K562 (cell line): Measurements from ENCODE around the gene TARM1. TPM values are rescaled to one million over a fixed set of nuclear protein-coding genes. Genes with fewer than 3 reads are reported as not detected.

Experiments used
- CBX3 ChIP-seq, 2 experiments: IDR thresholded peaks; 1 replicate in 1 of 2; 2 replicates in 1 of 2; pipeline ENCODE4 v1.6.1; 2012; ENCODE audit warnings: inconsistent platforms in 2 of 2, low read length in 2 of 2, borderline replicate concordance in 1 of 2, control low read depth in 1 of 2
- CHD1 ChIP-seq: fragments of 200-600 bp; sonication (generic); IDR thresholded peaks from one replicate; pipeline ENCODE4 v1.6.1; 2012; ENCODE audit warnings: mild to moderate bottlenecking, moderate library complexity, low read length, inconsistent platforms
- DIDO1 ChIP-seq: fragments of 450-650 bp; IDR thresholded peaks from 2 replicates; pipeline ENCODE4 v1.6.1; 2016; ENCODE audit warnings: low read depth, missing biosample characterization, missing genetic modification characterization
- FOS ChIP-seq: IDR thresholded peaks from 3 replicates; pipeline ENCODE4 v1.6.1; 2011; ENCODE audit not compliant: insufficient read length; ENCODE audit errors: extremely low read depth
- MED1 ChIP-seq: sonication (generic); formaldehyde crosslinking; IDR thresholded peaks from 2 replicates; pipeline ENCODE4 v1.8.1; 2023; ENCODE audit warnings: missing genetic modification reagents, borderline replicate concordance
- MEF2D ChIP-seq: conservative IDR thresholded peaks from 2 replicates; pipeline ENCODE4 v1.6.1; 2016; ENCODE audit warnings: low read depth, missing genetic modification characterization, missing compliant biosample characterization
- MYNN ChIP-seq, 2 experiments: sonication (generic); formaldehyde crosslinking in 1 of 2; IDR thresholded peaks; 2 replicates each; pipeline versions ENCODE4 v1.5.0 to v1.6.1; 2016 to 2020; ENCODE audit warnings: antibody characterized with exemption in 1 of 2, missing genetic modification reagents in 1 of 2
- NCOA4 ChIP-seq: fragments of 450-650 bp; IDR thresholded peaks from 2 replicates; pipeline ENCODE4 v1.6.1; 2018; ENCODE audit warnings: mild to moderate bottlenecking; ENCODE audit not compliant: partially characterized antibody
- SETDB1 ChIP-seq: IDR thresholded peaks from one replicate; pipeline ENCODE4 v1.6.1; 2012; ENCODE audit warnings: low read length, control low read depth, inconsistent platforms
- SIX5 ChIP-seq, 2 experiments: IDR thresholded peaks; 2 replicates each; pipeline ENCODE4 v1.6.1; 2011; ENCODE audit warnings: low read length in 2 of 2, borderline replicate concordance in 1 of 2, low read depth in 1 of 2, mild to moderate bottlenecking in 1 of 2, moderate library complexity in 1 of 2; ENCODE audit not compliant: insufficient read depth in 1 of 2
- SNIP1 ChIP-seq: fragments of 450-650 bp; IDR thresholded peaks from 2 replicates; pipeline ENCODE4 v1.7.1; 2017; ENCODE audit warnings: low read depth, mild to moderate bottlenecking
- SRSF7 ChIP-seq: fragments of 200-400 bp; formaldehyde crosslinking; optimal IDR thresholded peaks from 2 replicates; pipeline ENCODE3; 2017; ENCODE audit warnings: mild to moderate bottlenecking, low read depth, low read length
- STAT5B ChIP-seq: fragments of 250-450 bp; sonication (Bioruptor Pico); IDR thresholded peaks from 2 replicates; pipeline ENCODE4 v1.8.0; 2021; ENCODE audit warnings: mild to moderate bottlenecking, inconsistent platforms
- TAL1 ChIP-seq: fragments of 450-650 bp; IDR thresholded peaks from 2 replicates; pipeline ENCODE4 v1.6.1; 2016; ENCODE audit warnings: mild to moderate bottlenecking
- ZNF431 ChIP-seq: sonication (generic); formaldehyde crosslinking; IDR thresholded peaks from 2 replicates; pipeline ENCODE4 v1.8.0; 2022; ENCODE audit warnings: mild to moderate bottlenecking, missing genetic modification reagents
- ZNF75A ChIP-seq: fragments of 450-650 bp; formaldehyde crosslinking; IDR thresholded peaks from 2 replicates; pipeline ENCODE4 v1.4.0; 2020; ENCODE audit warnings: mild to moderate bottlenecking
- ZZZ3 ChIP-seq: fragments of 450-650 bp; IDR thresholded peaks from 2 replicates; pipeline ENCODE4 v1.6.1; 2016; ENCODE audit warnings: antibody characterized with exemption, mild to moderate bottlenecking, moderate library complexity
- polyA plus RNA-seq, 8 experiments: library from polyadenylated mRNA; depleted of rRNA in 4 of 8; stranded (reverse) in 5 of 8; unstranded in 3 of 8; fragments of >200 nt; fragmentation: Nextera tagmentation in 2 of 8; fragmentation: Illumina TruSeq in 1 of 8; extraction: Ambion mirVana in 2 of 8; extraction: Trizol in 1 of 8; gene quantifications; 2 replicates each; pipeline versions ENCODE4 v1.2.1 to v1.2.3, GENCODE V29; 2011 to 2014; ENCODE audit warnings: inconsistent platforms in 1 of 8, missing spikeins in 1 of 8
- total RNA-seq, 7 experiments: library from RNA; depleted of rRNA in 6 of 7; stranded (reverse); fragments of >200 nt in 6 of 7; fragmentation: Illumina TruSeq in 2 of 7; extraction: Trizol in 2 of 7; gene quantifications; 2 replicates each; pipeline versions ENCODE4 v1.2.1 to v1.2.3, GENCODE V29; 2011 to 2021; ENCODE audit warnings: low replicate concordance in 1 of 7
- TF ChIP-seq, protein P1 (sequence below): fragments of 250-450 bp; sonication (Bioruptor Pico); IDR thresholded peaks from 2 replicates; pipeline ENCODE4 v1.9.0; 2021; ENCODE audit warnings: mild to moderate bottlenecking
- TF ChIP-seq, protein P2 (sequence below), 2 experiments: fragments of 450-650 bp in 1 of 2; sonication (generic) in 1 of 2; formaldehyde crosslinking; conservative IDR thresholded peaks; 2 replicates each; pipeline versions ENCODE4 v1.4.0 to v1.8.1; 2020 to 2022; ENCODE audit warnings: mild to moderate bottlenecking in 1 of 2, missing genetic modification reagents in 1 of 2

The TARM1 gene
- total and polyA plus RNA-seq, 9 of the 15 experiments (the other 6 are each of a cell fraction or from before 2014, with no cell fraction given) = not detected

DNA sequence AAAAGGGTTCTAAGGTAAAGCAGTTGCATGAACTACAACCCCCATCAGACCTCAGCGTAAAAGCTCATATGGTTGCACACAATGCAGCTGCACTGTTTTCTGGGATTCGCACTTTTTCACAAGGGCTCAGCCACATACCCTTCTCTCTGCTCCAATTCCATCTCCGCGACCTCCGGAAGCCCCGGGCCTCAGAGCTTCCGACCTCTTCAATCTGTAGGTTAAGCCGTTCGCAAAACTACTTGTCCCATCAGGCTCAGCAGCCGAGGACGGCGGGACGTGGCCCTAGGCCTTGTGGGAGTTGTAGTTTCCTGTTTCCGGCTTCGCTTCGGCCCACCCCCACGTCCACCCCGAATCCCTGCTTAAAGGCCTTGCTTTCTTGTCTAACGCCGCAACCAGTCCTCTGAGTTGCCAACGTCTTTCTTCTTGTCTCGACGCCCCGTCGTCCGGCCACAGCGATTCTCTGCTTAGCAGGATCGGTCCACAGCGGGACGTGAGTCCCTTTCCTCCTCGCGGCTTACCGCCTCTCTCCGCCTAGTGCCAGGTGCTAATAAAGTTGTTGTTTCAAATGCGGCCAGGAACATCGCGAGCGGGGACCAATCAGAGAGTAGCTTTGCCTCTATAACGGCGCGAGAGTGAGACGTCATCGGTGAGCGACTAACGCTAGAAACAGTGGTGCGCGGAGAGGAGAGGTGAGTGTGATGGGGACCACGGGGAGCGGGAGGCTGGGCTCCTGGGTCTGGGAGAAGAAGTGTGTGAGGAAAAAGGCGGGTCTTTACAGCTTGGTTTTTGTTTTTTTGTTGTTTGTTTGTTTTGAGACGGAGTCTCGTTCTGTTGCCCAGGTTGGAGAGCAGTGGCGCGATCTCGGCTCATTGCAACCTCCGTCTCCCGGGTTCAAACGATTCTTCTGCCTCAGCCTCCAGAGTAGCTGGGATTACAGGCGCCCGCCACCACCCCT, 34.2 kb upstream of the TARM1 start, which contains the start of the genes PRPF31 and TFPT (continued):
- peak; percentile 75; the same call in 1 of the 2 replicates for TF ChIP-seq MYNN (IDR thresholded peaks at IDR 0.05)
- no peak for TF ChIP-seq MYNN (CRISPR knock-in tag; IDR thresholded peaks at IDR 0.05)
- TF ChIP-seq SETDB1 = no peak
- TF ChIP-seq, protein P1, sequence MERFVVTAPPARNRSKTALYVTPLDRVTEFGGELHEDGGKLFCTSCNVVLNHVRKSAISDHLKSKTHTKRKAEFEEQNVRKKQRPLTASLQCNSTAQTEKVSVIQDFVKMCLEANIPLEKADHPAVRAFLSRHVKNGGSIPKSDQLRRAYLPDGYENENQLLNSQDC (CRISPR knock-in tag) = no peak
- TF ChIP-seq STAT5B (CRISPR knock-in tag) = no peak
- peak; percentile 78 for TF ChIP-seq FOS
- peak; percentile 98 for TF ChIP-seq DIDO1 (tag)
- TF ChIP-seq CBX3 (IDR thresholded peaks at IDR 0.05; ENCODE audit: borderline replicate concordance in 1 of 2, low read length in 2 of 2) = no peak; a peak in 1 of 3 replicates
- 0 out of 2 replicates have a peak, but pooled peaks have one; percentile 58 for TF ChIP-seq ZNF431
- no peak; the same call in 1 of the 2 replicates for TF ChIP-seq MEF2D (tag)
- TF ChIP-seq, protein P2, sequence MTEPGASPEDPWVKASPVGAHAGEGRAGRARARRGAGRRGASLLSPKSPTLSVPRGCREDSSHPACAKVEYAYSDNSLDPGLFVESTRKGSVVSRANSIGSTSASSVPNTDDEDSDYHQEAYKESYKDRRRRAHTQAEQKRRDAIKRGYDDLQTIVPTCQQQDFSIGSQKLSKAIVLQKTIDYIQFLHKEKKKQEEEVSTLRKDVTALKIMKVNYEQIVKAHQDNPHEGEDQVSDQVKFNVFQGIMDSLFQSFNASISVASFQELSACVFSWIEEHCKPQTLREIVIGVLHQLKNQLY (CRISPR knock-in tag; conservative IDR thresholded peaks at IDR 0.05) = no peak
- TF ChIP-seq TAL1 = no peak
- no peak for TF ChIP-seq NCOA4
- peak; percentile 96 to 97 for TF ChIP-seq SIX5 (IDR thresholded peaks at IDR 0.05; ENCODE audit: borderline replicate concordance in 1 of 2, insufficient read depth in 1 of 2, low read depth in 1 of 2, low read length in 2 of 2)
- TF ChIP-seq ZZZ3 = peak; percentile 92
- no peak for TF ChIP-seq ZNF75A (CRISPR knock-in tag)
- TF ChIP-seq SRSF7 = no peak
- no peak for TF ChIP-seq SNIP1
- TF ChIP-seq MED1 (CRISPR knock-in tag) = no peak
- no peak for TF ChIP-seq CHD1
